GM18951 (cell line): Measurements from ENCODE around the gene GCLM.
"Not testable (repeated sequence)": the region's sequence is repeated elsewhere in the genome, so short reads cannot be mapped to it uniquely, and the experiment has no call there.

Experiments used
- POLR2A ChIP-seq: IDR thresholded peaks from 4 replicates; pipeline ENCODE4 v1.6.1; 2011; ENCODE audit warnings: mild to moderate bottlenecking; ENCODE audit not compliant: insufficient read length, insufficient read depth; ENCODE audit errors: extremely low read depth
- in situ Hi-C: fragments of 300-500 bp; cut with MboI; formaldehyde crosslinking; loops from one replicate; pipeline ENCODE4 v1.12.0; 2022; ENCODE audit warnings: low sequenced_read_pairs, mixed read lengths, inconsistent platforms; ENCODE audit not compliant: unreplicated experiment

Gene GCLM, protein sequence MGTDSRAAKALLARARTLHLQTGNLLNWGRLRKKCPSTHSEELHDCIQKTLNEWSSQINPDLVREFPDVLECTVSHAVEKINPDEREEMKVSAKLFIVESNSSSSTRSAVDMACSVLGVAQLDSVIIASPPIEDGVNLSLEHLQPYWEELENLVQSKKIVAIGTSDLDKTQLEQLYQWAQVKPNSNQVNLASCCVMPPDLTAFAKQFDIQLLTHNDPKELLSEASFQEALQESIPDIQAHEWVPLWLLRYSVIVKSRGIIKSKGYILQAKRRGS

DNA sequence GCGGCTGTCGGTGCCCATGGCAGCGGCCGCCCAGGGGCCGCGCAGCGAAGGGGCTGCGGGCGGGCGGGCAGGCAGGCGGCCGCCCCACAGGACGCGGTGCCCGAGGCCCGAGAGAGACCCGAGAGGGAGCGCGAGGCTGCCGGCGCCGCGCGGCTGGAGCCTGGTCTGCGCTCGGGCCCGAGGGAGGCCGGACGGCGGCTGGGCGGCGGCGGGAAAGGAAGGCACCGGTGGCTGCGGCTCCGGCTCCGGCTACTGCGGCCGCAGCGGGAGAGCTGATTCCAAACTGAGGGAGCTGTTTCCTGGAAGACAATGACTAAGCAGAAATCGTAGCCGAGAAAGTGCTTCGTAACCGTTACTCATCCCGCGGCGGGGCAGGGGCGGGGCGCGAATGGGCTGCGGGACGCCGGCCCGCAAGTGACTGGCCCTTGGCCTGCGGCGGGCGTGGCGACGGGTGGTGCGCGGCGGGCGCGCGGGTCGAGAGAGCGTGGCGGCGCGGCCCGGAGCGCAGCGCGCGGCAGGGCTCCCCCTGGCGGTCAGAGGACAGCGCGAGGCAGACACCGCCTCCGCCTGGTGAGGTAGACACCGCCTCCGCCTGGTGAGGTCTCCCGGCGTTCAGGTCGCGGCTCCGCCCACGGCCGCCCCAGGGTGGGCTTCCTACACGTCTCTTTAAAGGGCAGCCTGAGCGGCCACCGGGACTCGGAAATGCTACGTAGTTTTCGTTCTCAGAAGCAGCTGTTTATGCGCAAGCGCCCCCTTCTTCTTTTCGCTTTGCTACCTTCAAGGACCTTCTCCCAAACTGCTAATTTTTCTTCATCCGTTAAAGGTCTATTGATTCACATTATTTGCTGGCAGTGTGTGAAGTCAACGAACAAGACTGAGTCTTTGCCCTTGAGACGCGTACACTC is at the start of gene GCLM:
Gene GCLM (minus strand): TSS at position 285 of the 905 bp plus-strand sequence. CDS start 267 bp downstream, at position 18.
- peak; percentile 68 for TF ChIP-seq POLR2A
- in situ Hi-C loops: no loop called here

DNA sequence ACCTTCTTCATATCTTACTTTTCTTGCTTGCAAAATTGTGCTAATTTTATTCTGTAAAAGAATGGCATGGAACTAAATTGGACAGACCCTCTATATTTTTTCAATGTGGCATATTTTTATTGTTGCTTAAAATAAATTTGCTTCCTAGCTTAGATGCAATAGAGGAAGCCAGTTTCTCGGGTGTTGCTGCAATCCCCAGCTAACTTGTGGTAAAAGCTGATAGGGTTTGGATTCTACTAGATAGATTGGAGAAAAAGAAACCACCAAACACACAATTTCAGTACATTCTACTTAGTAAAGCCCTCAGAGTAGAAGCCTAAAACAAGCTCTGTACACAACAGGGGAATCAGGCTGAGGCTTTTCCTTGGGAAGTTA is 49.5 kb upstream of the GCLM start:
- in situ Hi-C loops: no loop called here
- no peak for TF ChIP-seq POLR2A

DNA sequence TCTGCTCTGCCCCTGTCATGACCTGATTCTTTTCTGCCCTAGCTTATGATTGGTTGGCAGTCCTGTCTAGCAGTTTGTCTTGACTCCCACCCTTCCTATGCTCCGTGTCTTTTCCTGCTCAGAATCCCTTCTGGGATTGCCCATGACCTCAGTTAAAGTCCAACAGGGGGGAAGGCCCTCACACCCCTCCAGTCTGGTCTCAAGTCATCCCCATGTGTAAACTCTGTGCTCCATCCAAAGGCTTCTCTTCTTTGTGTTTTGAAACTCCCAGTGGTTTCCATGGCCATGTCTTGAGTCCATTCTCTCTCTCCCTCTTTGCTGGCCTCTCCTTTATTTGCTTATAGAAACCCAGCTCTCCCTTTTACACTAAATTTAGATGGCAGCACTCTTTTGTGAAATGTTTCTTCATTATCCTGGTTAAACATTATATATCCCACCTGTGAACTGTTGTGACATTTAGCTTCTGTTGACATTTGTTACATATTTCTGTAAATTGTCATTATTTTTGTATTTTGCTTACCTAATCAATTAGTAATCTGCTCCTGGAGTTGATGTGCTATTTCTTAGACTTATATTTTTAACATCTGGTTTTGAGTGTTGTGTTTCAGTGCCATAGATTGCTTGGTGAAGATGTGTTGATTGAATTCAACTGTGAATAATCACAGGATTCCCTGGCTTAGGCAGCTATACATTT is 48.9 kb upstream of the GCLM start:
- no peak for TF ChIP-seq POLR2A
- in situ Hi-C loops: no loop called here

DNA sequence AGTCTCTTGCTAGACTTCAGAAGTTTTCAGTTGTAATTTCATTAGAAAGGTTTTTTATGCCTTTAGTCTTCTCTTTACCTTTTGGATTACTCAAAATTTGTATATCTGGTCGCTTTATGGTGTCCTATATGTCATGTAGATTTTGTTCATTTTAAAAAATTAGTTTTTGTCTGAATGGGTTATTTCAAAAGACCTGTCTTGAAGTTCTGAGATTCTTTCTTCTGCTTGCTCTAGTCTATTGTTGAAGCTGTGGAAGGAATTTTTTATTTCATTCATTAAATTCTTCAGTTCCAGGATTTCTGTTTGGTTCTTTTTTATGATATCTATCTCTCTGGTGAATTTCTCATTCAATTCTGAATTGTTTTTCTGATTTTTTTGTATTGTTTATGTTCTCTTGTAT is 46.5 kb upstream of the GCLM start:
- no peak for TF ChIP-seq POLR2A
- in situ Hi-C loops: no loop called here

DNA sequence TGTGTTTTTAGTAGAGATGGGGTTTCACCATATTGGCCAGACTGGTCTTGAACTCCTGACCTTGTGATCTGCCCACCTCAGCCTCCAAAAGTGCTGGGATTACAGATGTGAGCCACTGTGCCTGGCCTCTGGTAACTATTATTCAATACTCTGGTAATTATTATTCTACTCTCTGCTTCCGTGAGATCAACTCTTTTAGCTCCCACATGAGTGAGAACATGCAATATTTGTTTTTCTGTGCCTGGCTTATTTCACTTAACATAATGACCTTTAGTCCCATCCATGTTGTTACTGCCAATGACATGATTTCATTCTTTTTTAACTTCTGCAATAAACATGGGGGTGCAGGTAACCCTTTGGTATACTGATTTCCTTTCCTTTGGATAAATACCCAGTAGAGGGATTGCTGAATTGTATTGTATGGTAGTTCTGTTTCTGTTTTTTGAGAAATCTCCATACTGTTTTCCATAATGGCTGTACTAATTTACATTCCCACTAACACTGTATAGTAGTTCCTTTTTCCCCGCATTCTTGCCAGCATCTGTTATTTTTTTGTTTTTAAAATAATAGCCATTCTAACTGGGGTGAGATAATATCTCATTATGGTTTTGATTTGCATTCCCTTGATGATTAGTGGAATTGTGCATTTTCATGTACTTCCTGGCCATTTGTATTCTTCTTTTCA is 37.9 kb upstream of the GCLM start:
- in situ Hi-C loops: not testable (repeated sequence)

DNA sequence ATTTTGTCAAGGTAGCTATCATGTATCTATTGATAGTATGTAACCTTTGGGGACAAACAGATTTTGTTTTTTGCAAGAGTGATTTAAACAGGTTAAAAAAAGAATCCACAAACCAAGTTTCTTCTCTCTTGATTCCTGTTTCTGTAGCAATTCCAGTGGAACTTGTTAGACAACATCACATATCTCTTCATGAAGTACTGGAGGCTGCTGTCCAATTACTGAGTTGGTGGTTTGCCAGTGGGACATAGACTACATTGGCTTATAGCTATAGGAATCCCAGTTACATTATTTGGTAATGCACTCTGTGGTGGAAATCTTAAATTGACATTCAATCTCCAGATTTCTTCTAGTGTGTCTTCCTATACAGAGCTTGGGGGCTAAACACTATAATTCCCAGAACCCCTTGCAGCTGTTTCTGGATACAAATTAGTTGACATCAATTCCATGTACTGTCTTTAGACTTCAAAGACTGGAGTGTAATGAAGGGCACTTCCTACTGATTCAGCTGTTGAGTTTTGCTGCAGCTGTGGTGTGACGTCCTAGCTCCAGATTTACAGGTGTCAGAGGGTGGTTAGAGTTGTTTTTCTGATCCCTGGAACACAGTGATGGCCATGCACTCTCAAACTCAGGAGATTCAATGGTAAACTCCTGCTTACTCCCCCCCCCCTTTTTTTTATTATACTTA is 29.4 kb upstream of the GCLM start:
- no peak for TF ChIP-seq POLR2A
- in situ Hi-C loops: no loop called here

DNA sequence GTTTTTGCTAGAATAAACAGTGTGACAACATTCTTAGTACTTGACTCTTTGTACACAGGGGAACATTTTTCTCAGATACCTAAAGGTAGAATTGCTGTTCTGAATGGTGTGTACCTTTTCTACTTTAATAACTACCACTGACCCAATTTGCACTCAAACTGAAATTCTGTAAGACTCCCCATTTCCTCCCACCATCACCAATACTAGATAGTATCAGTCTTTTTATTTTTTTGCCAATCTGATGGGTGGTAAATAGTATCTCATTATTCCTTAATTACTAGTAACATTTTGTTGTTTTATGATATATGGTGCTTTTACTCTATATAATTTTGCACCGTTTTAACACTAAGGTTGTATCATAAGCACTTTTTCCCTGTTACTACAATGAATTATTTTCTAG is 28.8 kb upstream of the GCLM start:
- no peak for TF ChIP-seq POLR2A
- in situ Hi-C loops: no loop called here

DNA sequence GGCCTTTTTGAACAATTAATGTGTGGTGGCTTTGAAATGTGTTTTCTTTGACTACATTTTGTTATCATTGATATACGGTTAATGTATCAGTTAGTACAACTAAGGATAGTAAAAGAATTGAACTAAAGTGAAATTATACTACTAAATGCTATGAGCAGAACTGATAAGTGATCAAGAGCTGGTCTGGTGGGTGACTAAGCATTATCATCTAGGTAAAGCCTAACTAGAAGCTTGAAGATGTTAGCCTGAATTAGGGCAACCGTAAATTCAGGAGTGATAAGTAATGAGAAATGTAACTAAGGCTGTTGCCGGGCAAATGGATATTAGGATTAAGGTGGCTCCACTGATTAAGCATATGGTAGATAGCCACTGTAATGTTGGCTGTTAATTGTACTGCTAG is 16.0 kb upstream of the GCLM start:
- TF ChIP-seq POLR2A: no peak

DNA sequence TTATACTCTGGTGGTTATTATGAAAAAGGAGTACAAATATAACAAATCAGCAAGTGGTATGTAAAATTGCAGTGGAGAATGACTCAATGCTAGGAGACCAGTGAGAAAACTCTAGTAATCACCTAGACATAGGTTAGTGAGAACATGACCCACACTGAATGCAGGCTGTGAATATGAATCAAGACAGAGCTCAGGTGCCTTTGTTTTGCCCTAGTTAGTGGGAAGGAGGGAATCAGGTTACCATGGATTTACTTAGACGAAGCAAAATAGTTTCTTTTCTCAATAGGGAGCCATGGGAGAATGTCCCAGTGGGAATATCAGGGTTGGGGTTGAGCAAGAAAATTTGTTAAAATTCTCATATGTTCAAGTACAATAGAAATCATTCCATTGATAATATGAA is 10.6 kb upstream of the GCLM start:
- no peak for TF ChIP-seq POLR2A
- in situ Hi-C loops: no loop called here

More for the DNA sequence above, 16.0 kb upstream of the GCLM start:
- in situ Hi-C loops: no loop called here

DNA sequence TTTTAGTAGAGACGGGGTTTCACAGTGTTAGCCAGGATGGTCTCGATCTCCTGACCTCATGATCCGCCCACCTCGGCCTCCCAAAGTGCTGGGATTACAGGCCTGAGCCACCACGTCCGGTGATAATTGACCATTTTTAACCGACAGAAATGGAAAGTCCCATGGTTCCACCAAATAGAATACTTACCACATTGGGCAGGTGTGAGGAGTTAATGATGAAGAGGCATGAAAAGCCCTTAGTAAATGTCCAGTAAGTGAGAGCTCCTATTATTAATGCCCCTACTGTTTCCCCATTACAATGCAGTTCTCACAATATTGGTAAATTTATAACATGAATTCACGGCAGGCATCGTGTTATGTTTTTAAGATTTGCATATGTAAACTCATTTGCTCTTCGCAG is 8.1 kb upstream of the GCLM start:
- TF ChIP-seq POLR2A: no peak
- in situ Hi-C loops: no loop called here

DNA sequence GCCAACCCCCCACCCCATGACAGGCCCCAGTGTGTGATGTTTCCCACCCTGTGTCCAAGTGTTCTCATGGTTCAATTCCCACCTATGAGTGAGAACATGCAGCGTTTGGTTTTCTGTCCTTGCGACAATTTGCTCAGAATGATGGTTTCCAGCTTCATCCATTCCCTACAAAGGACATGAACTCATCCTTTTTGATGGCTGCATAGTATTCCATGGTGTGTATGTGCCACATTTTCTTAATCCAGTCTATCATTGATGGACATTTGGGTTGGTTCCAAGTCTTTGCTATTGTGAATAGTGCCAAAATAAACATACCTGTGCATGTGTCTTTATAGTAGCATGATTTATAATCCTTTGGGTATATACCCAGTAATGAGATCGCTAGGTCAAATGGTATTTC is 1.6 kb upstream of the GCLM start:
- in situ Hi-C loops: not testable (repeated sequence)

DNA sequence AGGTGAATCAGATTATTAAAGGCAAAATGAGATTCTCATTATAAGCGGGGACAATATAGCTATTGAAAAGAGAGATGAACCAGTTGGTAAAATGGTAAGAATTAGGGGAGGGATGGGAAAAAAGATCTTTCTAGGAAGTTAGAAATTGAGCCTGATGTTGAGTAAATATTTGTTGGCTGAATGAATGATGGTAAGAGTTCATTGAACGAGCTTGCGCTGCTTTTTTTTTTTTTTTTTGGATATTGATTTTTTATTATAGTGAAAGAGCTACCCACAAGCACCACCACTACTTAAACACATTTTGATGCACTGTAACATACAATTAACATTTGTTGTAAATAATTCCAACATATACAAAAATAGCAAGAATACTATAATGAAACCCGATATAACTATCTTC is 1.1 kb upstream of the GCLM start:
- in situ Hi-C loops: no loop called here
- TF ChIP-seq POLR2A: no peak
